Stimulated activated CD8-positive, alpha-beta memory T cell treated with anti-CD3 and anti-CD28 coated beads, Interleukin-4, amount 100 ng/mL, for 24 hours (primary cell): ENCODE measurements around the gene ACSS3.
"Not testable (repeated sequence)": the region's sequence is repeated elsewhere in the genome, so short reads cannot be mapped to it uniquely, and the experiment has no call there.

Source experiments
- DNase-seq: peaks from one replicate; pipeline ENCODE4 v3.0.0-alpha.2; 2020; ENCODE audit warnings: low read depth

Gene ACSS3

GRCh38 chr12:81095501-81096232 is 17.8 kb downstream of the ACSS3 start:
- DNase-seq: no peak

DNA sequence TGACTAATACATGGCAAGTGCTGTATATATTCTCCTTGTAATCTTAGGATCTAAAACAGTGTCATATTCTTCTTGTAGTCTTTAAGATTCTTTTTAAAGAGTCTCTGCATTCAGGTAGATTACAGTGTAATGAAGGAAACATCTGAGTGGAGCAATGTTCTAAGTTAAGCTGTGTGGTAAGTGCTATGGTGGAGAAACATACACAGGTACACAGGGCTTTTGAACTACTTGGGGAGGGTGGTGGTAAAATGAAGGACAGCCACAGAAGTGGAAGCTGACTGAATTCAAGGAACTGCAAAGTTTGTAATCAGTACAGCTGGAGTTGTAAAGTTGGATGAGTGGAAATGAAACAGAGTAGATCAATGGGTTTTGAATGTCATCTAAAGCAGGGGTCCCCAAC is 27.8 kb downstream of the ACSS3 start:
- no peak for DNase-seq

DNA sequence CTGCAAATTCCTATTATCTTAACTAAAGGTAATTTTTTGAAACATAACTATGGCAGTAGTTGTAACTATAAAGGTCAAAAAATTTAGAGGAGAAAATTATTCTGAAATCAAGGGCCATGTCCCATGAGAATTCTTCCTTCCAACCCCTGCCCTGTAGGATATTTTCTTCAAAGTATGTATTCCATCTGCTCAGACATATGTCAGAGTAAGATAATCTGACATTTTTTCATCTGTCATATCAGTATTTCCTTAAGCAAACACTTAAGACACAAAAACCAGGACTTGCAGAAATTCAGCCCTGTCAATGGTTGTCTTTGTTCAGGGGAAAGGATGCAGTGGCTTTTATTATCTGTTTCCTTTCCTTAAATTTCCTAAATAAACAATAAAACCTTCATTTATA is 36.3 kb downstream of the ACSS3 start:
- DNase-seq: no peak

DNA sequence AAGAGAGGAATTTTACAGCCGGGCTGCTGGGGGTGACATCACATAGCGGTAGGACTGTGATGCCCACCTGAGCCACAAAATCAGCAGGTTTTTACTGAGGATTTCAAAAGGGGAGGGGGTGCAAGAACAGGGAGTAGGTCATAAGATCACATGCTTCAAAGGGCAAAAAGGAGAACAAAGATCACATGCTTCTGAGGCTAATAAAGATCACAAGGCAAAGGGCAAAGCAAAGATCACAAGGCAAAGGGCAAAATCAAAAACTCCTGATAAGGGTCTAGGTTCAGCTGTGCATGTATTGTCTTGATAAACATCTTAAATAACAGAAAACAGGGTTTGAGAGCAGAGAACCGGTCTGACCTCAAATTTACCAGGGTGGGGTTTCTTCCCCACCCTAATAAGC is 41.2 kb downstream of the ACSS3 start:
- not testable (repeated sequence) for DNase-seq

- no peak for DNase-seq
Observed at GRCh38 chr12:81120961-81121360, 43.1 kb downstream of the ACSS3 start.

DNA sequence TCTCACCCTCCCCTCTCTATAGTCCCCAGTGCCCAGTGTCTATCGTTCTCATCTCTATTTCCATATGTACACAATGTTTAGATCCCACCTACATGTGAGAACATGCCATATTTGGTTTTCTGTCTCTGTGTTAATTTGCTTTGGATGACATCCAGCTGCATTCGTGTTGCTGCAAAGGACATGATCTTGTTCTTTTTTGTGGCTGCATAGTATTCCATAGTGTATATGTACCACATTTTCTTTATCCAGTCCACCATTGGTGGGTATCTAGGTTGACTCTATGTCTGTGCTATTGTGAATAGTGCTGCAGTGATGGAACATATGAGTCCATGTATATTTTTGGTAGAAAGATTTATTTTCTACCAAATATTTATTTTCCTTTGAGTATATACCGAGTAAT is 45.7 kb downstream of the ACSS3 start:
- DNase-seq: no peak

- no peak for DNase-seq
Observed at GRCh38 chr12:81125691-81126090, 47.8 kb downstream of the ACSS3 start.

GRCh38 chr12:81128930-81129554 is 51.2 kb downstream of the ACSS3 start:
- no peak for DNase-seq

DNA sequence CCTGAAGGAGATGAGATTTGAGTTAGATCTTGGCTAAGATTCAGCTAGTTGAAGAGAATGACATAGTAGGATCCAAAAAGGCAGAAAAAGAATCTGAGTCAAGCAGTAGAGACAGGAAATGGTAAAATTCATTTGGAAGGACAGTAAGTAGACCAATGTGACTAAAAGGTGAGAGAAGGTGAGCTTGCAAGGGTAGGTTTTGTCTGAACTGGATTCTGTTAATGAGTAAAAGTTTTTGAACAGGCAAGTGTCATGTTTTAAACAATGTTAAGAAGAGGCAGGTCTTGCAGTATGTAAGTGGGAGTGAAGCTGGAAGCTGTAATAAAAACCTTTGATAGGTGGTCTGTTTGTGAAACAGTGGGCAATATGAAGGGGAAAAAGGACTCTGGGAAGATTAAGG is 58.6 kb downstream of the ACSS3 start:
- DNase-seq: no peak

DNA sequence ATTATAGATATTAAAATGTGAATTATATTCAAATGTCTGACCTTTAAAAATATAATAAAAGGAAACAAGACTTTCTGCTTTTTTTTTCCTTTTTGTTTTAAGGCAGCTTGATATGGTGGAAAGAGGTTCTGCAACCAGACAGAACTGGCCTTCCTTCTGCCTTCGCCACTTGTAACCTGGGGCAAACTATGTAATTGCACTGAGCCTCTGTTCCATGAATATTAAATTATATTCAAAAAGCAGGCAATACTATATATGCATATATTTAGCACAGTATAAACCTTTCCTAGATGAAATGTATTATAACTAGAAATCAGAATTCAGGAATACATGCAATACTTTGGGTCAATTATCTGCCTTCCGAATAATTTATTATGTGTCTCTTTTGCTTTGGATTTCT is 59.9 kb downstream of the ACSS3 start:
- no peak for DNase-seq

GRCh38 chr12:81141217-81141616 is 63.3 kb downstream of the ACSS3 start:
- no peak for DNase-seq

DNA sequence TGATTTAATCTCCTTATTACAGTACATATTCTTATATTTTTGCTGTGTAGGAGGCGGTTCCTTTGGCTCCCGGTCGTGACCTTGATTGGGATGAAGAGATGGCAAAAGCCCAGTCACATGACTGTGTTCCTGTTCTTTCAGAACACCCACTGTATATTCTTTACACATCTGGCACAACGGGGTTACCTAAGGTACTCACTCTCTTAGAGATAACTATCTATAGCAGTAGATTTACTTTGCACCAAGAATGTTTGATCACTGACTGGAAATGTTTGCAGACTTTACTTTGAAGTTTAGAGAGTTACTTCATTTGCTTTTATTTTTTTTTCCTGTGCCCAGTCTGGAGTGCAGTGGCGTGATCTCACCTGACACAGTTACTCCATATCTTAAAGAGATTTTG is 65.2 kb downstream of the ACSS3 start:
- no peak for DNase-seq

DNA sequence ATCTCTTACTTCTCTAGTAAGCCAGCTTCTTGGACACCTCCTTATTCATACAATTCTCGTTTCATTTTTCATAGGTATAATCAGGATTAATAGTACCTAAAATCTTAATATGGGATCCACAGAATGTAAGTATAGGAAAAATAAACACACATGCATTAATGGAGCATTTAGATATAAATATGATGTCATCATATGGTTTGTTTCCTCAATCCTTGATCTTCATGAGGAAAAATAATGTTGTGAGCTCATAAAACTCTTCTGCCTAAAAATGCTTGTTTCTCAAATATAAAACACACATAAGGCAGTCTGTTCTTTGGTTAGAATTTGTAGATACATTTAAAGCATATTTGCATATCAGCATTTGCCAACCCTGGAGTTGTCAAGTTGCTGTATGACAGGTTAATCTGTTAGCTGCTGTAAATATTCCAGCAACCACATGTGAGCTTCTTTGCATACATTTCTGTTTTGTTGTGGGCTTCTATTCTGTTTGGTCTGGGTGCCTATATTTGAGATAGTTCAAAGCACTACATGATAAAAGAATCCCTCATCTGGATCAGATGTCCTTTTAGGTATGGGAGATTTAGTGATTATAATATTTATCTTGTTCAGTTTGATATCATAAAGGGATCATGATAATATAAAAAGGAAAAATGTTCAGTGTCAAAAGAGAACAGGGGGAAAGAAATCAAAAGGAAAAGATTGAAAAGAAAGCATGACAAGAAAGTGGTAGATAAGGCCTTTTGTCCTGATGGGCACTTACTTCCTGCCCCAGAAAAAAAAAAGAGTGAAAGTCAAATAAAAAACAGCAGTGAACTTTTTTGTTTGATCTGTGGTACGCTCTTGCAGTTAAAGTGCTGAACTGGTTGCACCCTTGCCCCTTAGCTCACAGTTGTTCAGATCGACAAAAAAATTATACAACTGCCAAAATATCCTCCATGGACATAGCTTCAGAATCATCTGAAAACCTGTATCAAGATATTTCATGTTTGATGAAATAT is 68.6 kb downstream of the ACSS3 start:
- DNase-seq: no peak

DNA sequence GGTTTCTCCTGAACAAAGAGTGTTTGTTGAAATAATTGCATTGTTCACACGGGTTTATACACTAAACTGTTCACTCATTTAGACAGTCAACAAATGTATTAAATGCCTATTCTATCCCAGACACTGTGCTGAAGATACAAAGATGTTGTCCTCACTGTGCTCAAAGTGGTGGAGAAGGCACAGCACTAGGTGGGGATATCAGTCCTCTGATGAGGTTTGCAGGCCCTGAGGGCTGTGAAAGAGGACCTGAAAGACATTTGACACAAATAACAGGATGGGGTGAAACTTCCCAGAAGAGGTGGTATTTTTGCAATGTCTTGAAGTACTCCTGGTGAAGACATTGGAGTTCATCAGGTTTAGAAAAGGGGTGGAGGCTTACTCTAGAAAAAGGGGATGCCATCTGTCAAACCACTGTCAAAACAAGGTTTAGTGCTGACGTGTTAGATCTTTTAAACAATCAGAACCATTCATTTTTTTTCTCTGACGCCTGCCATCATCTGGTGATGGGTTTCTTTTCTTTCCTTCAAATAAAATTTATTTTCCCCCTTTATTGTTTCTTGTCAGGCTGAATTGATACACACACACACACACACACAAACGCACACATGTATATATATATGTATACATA is 69.5 kb downstream of the ACSS3 start:
- DNase-seq: no peak

DNA sequence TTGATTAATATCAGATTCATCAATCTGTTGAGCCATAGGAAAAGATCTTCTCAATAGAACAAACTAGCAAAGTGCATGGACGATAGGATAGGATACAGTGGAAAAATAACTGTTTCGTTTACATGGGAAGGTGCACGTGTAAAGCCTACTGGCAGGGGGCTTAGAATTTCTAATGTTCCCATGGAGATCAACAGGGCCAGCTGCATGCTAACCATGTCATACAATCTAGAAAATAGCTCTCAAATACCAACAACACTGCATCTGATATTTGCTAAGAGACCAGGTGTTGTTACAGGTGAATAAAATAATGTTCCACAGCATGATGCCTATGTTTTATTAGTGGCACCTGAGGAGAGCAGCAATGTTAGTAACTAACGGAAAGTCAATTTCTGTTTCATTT is 72.5 kb downstream of the ACSS3 start:
- DNase-seq: no peak

DNA sequence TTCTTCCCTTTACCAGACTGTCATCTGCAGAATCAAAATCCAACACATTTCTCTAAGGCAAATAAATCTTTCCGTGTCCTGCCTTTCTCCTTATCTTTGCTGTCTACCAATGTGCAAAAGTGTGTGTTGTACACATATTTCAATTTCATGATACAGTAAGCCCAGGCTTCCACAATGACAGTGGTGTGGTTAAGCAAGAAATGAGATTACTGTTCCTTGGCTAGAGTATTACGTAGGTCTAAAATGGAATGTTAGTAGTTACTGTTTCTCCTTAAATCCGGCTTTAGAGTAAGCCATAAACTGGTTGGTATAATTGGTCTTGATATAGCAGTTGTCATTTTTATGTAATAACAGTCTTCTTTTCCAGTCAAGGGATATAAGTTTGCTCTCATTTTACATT is 82.0 kb downstream of the ACSS3 start:
- no peak for DNase-seq

DNA sequence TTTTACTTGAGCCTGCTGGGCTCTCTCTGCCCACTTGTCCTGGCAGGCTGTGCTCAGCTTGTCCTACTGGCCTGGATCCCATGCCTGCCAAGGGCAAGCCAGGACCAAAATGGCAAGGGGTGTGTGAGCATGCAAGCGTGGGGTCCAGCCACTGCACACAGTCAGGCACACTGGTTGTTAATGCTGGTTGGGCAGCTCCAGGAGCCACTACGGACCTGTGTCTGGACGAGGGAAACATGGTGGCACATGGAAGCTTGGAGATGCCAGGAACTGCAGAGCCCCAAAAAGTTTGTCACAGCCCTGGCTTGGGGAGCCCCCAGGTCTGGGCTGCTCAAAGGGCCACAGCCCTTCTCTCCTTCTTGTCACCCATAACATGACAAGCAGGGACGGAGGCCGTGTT is 83.8 kb downstream of the ACSS3 start:
- no peak for DNase-seq

DNA sequence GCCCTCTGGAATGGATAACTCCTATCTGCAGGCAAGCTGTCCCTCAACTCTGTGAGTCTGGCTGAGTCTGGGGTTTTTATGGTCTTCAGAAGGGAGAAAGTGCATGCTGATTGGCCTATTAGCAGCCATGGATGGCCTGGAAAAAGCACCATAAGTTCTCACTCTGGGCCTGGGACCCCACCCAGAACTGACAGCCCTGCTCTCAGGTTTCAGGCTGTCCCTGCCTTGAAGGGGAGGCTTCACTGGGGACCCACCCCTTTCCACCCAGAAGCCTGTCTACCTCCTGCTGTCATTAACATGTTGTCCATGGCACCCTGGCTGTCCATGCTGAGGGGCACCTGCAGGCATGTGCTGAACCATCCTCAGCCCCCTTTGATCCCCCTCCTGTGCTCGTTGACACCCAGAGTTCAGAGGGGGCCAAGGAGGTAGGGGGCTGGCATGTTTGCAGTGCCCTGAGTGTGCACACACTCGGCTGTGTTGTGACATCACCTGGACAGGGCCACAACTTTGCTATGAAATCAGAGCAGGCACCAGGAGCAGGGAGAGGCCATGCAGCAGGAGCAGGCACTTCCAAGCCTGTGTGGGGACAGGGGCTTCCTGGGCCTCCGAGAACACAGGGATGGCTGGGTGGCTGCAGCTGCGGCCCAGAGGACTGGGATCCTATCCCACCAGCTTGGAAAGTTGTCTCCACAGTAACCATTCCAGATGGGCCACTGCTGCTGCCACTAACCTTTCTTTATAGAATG is 84.7 kb downstream of the ACSS3 start:
- DNase-seq: no peak

GRCh38 chr12:81164827-81165226 is 86.9 kb downstream of the ACSS3 start:
- no peak for DNase-seq

DNA sequence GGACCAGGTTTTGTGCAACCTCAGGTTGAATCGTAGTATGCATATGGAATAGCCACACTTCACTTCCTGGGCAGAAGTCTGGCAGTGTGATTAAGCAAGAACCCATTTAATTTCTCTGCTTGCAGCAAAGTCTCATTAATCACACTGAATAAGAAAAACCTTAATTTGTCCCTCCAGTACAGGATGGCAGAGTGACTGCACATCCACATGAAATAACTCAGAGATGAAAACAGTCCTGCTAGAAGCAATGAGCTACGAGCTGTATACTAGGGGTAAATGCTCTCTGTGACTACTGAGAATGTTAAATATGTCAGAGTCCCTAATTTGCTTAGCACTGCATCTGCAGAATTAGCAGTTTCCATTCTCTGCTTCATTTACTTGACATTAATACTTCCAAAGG is 88.9 kb downstream of the ACSS3 start:
- no peak for DNase-seq

- DNase-seq: no peak
Observed at GRCh38 chr12:81167694-81168093, 89.8 kb downstream of the ACSS3 start.

DNA sequence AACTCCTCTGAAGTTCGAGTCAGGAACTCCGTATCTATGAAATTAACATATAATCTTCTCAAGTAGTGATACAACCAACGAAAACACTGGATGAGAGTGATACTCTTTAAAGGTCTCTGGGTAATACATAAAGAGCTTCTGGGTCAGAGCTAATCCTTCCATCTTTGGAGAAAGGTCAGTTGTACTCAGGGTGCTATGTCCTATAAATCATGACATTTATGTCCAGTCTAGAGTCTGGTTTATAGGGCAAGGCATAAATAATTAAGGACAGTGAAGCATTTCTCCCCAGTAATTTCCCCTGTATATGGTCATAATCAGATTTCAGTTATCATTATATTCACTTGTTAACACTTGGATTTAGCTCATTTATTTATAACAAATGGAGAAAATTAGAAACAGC is 90.6 kb downstream of the ACSS3 start:
- no peak for DNase-seq
